HG03354 (cell line): ENCODE data around the gene PRRT1.
"Not testable (repeated sequence)": the region's sequence is repeated elsewhere in the genome, so short reads cannot be mapped to it uniquely, and the experiment has no call there.

Source experiments
- ATAC-seq: cut with Tn5 transposase; IDR thresholded peaks from one replicate; pipeline ENCODE4 v1.9.1; 2021; ENCODE audit warnings: mild to moderate bottlenecking; ENCODE audit not compliant: unreplicated experiment, poor library complexity, severe bottlenecking

Gene PRRT1

DNA sequence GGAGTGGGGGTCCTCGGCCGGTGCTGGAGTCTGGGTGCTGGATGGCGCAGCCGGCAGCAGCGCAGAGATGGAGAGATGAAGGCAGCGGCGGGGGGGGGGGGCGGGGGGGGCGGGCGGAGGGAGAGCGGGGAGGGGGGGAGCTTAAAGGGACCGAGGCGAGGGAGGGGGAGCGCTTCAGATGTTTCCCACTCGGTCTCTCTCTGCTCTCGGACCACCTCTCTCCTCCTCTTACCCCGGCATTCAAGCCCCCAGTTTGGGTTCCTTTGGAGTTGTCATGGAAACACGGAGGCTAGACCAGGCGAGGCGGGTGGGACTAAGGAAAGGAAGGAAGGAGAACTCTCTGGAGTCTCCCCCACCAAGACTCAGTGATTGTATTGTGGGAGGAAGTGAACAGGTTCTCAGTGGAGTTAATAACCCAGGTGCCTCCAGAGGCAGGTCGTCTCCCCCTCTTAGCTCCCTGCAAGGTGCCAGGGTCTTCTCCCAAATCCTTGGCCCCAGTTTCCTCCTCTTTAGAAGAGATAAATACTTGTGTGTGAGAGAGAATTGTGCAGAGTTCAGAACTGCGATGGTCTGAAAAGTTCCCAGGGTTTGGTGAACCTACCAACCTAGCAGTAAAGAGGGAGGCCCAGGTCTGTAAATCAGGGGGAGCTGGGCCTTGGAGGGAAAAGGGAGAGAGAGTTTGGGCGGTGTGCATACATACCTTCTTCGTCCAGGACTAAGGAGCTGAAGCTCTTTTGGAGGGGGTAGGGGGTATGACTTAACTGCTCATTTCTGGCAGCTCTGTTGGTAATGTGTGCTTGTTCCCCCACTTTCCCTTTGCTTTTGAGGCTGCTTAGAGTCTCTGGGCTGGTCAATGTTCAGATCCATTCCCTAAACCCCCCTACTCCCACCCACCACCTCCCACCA is at the start of gene PRRT1:
Gene PRRT1 (minus strand): TSS at position 77 of the 906 bp plus-strand sequence. CDS start 112 bp downstream, outside the sequence.
- no peak for ATAC-seq

GRCh38 chr6:32200711-32201475 is 49.2 kb upstream of the PRRT1 start:
- no peak for ATAC-seq

DNA sequence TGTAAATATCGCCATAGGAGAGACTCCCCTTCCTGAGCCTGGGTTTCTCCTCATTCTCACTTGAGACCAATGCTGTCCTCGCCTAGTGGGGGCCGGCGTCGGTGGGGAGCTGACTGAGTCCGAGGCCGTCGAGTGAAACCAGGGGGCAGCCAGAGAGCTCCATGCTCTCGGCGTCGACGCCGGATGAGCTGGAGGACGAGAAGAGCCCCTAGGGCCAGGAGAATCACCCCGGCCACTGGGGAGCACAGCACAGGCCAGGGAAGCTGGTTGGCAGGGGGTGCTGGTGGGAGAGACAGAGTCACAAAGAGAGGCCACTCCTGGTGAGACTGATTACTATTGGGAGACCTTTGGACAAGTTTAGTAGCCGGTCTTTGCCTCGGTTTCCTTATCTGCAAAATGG is 47.1 kb upstream of the PRRT1 start:
- ATAC-seq = no peak

- ATAC-seq = no peak
Observed at GRCh38 chr6:32198345-32198696, 46.6 kb upstream of the PRRT1 start.

GRCh38 chr6:32196682-32197616 is 45.2 kb upstream of the PRRT1 start:
- no peak for ATAC-seq

GRCh38 chr6:32195902-32196681 is 44.4 kb upstream of the PRRT1 start:
- peak; percentile 76 for ATAC-seq

- ATAC-seq = peak; percentile 79
Observed at GRCh38 chr6:32195652-32195901, 43.8 kb upstream of the PRRT1 start.

GRCh38 chr6:32194825-32195651 is 43.3 kb upstream of the PRRT1 start:
- ATAC-seq = no peak

DNA sequence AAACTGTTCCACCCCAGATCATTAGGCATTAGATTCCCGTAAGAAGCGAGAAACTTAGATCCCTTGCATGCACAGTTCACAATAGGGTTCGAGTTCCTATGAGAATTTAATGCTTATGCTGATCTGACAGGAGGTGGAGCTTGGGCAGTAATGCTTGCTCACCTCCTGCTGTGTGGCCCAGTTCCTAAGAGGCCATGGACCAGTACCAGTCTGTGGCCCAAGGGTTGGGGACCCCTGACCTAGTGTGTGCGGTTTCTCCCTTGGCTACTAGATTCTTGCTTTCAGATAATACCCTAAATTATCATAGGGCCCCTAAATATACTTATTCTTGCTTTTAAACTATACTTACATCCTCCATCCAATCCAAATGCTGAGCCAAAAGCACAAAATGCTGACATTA is 42.6 kb upstream of the PRRT1 start:
- ATAC-seq = no peak

GRCh38 chr6:32193096-32193495 is 41.4 kb upstream of the PRRT1 start:
- ATAC-seq = not testable (repeated sequence)

DNA sequence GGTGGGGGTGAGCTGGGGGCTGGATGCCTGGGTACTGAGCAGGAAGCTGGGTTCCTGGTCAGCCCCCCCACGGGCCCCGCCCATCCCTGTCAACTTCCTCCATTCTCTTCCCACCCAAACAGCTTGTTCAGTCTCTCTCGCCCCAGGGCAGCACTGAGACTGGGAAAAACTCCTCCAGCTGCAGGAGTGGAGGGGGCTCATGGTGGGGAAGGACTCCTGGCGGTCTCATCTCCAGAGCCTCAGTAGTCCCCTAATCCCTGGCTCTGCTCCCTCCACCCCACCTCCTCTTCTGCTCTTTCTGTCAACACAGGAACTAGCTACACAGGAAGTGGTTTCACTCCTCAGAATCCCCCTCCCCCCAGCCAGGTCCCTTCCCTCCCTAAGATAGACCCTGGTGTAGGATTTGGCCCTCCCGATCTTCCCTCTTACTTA is 40.9 kb upstream of the PRRT1 start, which contains the start of gene GPSM3:
Gene GPSM3 (minus strand): TSS at position 36 of the 432 bp plus-strand sequence. CDS start 130 bp downstream, outside the sequence.
- ATAC-seq = no peak

DNA sequence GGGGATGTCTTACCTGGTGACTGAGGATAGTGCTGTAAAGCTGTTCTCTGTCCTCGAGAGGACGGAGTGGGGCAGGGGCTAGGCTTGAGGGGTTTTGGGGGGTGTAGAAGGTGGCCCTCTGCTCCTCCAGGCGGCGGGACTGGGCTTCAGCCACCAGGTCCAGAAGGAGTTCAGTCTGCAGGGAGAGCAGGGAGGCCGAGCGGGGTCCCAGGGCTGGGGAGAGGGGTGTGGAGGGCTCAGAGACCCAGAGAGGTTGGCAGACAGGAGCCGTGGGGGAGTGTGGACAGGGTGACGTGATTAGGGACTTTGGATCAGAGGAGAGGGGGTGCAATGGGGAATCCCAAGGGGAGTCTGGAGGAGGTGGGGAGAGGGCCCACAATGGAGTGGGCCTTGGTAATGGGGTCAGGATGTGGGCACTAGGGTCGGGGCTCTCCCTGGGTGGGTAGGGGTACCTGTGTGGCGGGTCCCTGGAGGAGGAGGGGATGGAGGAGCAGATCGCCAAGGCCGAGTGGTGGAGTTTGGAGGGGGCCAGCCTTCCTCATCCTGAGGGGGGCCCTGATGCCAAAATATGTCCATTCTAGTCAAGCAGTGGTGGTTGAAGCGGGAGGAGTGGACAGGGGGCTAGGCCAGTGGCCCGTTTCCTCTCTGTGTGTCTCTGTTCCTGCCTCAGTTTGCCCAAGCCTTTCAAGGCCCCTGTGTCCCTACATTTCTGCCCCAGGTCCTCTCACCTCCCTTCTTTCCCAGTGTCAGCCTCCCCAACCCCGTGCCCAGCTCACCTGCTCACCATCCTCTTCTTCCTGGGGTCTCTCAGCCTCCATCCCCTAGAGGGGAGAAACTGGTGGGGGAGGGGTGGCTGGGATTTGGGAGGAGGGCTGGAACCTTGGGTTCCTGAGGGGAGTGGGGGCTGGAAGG is 40.2 kb upstream of the PRRT1 start:
- ATAC-seq = no peak

- no peak for ATAC-seq
Observed at GRCh38 chr6:32190911-32191677, 39.4 kb upstream of the PRRT1 start.

- peak; percentile 62 for ATAC-seq
Observed at GRCh38 chr6:32190054-32190851, 38.5 kb upstream of the PRRT1 start, which contains the start of gene PBX2. PBX2 (minus strand) TSS chr6:32190202; CDS start chr6:32189915, 287 bp downstream.

GRCh38 chr6:32189742-32190053 is 38.0 kb upstream of the PRRT1 start:
- ATAC-seq = no peak
